SU-DHL-6 (cell line): ENCODE measurements around the gene CNPY1.

Experiments used
- EZH2phosphoT487 ChIP-seq: fragments of 200-600 bp; sonication (generic), shearing (Covaris generic); conservative IDR thresholded peaks from 2 replicates; pipeline ENCODE4 v1.6.1; 2018; ENCODE audit warnings: mild to moderate bottlenecking, antibody characterized with exemption, low read length, moderate library complexity, mixed read lengths
- TF ChIP-seq, protein P1 (sequence below): fragments of 200-600 bp; sonication (generic); IDR thresholded peaks from one replicate; pipeline ENCODE4 v1.5.1; 2017; ENCODE audit warnings: antibody characterized with exemption, mild to moderate bottlenecking, low read length, moderate library complexity; ENCODE audit not compliant: insufficient read depth, poor library complexity, severe bottlenecking

- TF ChIP-seq, protein P1, sequence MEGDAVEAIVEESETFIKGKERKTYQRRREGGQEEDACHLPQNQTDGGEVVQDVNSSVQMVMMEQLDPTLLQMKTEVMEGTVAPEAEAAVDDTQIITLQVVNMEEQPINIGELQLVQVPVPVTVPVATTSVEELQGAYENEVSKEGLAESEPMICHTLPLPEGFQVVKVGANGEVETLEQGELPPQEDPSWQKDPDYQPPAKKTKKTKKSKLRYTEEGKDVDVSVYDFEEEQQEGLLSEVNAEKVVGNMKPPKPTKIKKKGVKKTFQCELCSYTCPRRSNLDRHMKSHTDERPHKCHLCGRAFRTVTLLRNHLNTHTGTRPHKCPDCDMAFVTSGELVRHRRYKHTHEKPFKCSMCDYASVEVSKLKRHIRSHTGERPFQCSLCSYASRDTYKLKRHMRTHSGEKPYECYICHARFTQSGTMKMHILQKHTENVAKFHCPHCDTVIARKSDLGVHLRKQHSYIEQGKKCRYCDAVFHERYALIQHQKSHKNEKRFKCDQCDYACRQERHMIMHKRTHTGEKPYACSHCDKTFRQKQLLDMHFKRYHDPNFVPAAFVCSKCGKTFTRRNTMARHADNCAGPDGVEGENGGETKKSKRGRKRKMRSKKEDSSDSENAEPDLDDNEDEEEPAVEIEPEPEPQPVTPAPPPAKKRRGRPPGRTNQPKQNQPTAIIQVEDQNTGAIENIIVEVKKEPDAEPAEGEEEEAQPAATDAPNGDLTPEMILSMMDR: no peak
- no peak for TF ChIP-seq EZH2phosphoT487
Observed at GRCh38 chr7:155591055-155591775, 44.9 kb upstream of the CNPY1 start.
